Measurements from ENCODE around the gene STX17.
"Not testable (repeated sequence)": the region's sequence is repeated elsewhere in the genome, so short reads cannot be mapped to it uniquely, and the experiment has no call there.

The STX17 gene

GRCh38 chr9:99973455-99973854 lies 67.0 kb downstream of the STX17 start:
- no peak for DNase-seq

- DNase-seq, result no peak
These were observed 70.8 kb downstream of the STX17 start for GRCh38 chr9:99977033-99977792.

- DNase-seq, result no peak
These were observed 71.8 kb downstream of the STX17 start for GRCh38 chr9:99978221-99978620.

- DNase-seq, result no peak
These were observed 74.1 kb downstream of the STX17 start for GRCh38 chr9:99980598-99980997.

GRCh38 chr9:99986642-99987041 lies 80.2 kb downstream of the STX17 start:
- no peak for DNase-seq

GRCh38 chr9:99990508-99990907 lies 84.1 kb downstream of the STX17 start:
- not testable (repeated sequence) for DNase-seq

GRCh38 chr9:99998266-99998665 lies 91.8 kb downstream of the STX17 start:
- no peak for DNase-seq

- no peak for DNase-seq
These were observed 92.4 kb downstream of the STX17 start for GRCh38 chr9:99998866-99999265.

- no peak for DNase-seq
These were observed 93.3 kb downstream of the STX17 start for GRCh38 chr9:99999797-100000196.

GRCh38 chr9:100011062-100011681 lies 104.7 kb downstream of the STX17 start:
- DNase-seq, result peak; percentile 44

- no peak for DNase-seq
These were observed 105.8 kb downstream of the STX17 start for GRCh38 chr9:100012279-100012678.

GRCh38 chr9:100013573-100013972 lies 107.1 kb downstream of the STX17 start:
- no peak for DNase-seq

- no peak for DNase-seq
These were observed 108.4 kb downstream of the STX17 start for GRCh38 chr9:100014846-100015245.

- no peak for DNase-seq
These were observed 113.1 kb downstream of the STX17 start for GRCh38 chr9:100019541-100019940.

All from NCI-H1694 treated with DMSO at 0.1 percent for 48 hours (cell line).